Spleen (tissue), 7 donors: ENCODE data around the gene TEX44.

ENCODE experiments used
- POLR2AphosphoS5 ChIP-seq, 3 donors: sonication (generic); formaldehyde crosslinking; IDR thresholded peaks; one replicate each; pipeline ENCODE4 v1.5.1; 2017; ENCODE audit warnings: antibody characterized with exemption in 3 of 3
- TF ChIP-seq, protein P1 (sequence below), 11 experiments: fragments of 200-600 bp in 7 of 11; fragments of 450-650 bp in 4 of 11; sonication (generic) in 4 of 11; IDR thresholded peaks in 8 of 11; conservative IDR thresholded peaks in 3 of 11; 1 replicate in 7 of 11; 2 replicates in 4 of 11; pipeline versions ENCODE4 v1.4.0 to v1.8.0; 2016 to 2021; ENCODE audit warnings: antibody characterized with exemption in 11 of 11, inconsistent platforms in 4 of 11, mild to moderate bottlenecking in 1 of 11
- donor health status: DM: no; HTN: no; CAD: no; lungs with moderate emphysema.
- donor health status: DM: no; HTN: no; CAD: no.
- donor health status: DM: no; HTN: no; CAD: no.

DNA sequence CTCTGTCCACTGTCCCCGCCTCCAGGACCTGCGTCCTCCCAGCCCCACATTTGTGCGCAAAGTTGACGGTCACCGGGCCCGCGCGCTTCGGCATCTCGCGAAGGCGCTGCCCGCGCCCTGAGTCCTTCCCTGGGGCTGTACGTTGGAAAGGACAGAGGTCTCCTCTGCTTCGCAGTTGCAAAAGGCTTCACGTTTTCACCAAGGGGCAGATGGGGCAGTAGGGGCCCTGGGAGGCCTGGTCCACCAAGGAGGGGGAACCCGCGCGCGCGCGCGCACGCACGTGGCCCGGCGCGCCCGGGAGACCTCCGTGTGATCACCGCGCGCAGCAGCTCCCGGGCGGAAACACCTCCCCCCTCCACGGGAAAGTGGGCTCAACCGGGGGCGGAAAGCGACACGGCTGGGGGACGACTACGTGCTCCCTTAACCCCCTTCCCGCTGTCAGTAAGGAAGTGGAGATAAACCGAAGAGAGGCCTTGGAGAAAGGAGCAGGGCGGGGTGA lies 21.9 kb downstream of the TEX44 start:
- TF ChIP-seq, protein P1, sequence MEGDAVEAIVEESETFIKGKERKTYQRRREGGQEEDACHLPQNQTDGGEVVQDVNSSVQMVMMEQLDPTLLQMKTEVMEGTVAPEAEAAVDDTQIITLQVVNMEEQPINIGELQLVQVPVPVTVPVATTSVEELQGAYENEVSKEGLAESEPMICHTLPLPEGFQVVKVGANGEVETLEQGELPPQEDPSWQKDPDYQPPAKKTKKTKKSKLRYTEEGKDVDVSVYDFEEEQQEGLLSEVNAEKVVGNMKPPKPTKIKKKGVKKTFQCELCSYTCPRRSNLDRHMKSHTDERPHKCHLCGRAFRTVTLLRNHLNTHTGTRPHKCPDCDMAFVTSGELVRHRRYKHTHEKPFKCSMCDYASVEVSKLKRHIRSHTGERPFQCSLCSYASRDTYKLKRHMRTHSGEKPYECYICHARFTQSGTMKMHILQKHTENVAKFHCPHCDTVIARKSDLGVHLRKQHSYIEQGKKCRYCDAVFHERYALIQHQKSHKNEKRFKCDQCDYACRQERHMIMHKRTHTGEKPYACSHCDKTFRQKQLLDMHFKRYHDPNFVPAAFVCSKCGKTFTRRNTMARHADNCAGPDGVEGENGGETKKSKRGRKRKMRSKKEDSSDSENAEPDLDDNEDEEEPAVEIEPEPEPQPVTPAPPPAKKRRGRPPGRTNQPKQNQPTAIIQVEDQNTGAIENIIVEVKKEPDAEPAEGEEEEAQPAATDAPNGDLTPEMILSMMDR (IDR thresholded peaks at IDR 0.05 in 8 of 11, conservative IDR thresholded peaks at IDR 0.05 in 3 of 11), result no peak
- peak; percentile 73 to 86 (median 79) for TF ChIP-seq POLR2AphosphoS5 (IDR thresholded peaks at IDR 0.05)
